SK-N-MC (cell line): ENCODE results near the gene BRI3BP.
"Not testable (repeated sequence)": the region's sequence is repeated elsewhere in the genome, so short reads cannot be mapped to it uniquely, and the experiment has no call there.

Experiments used
- DNase-seq: peaks from one replicate; pipeline ENCODE4 v3.0.0-alpha.2; 2011; ENCODE audit warnings: low read depth, low spot score
- H3K27ac ChIP-seq: fragments of 200-600 bp; sonication (generic); 2 replicates; pipeline ENCODE4 v1.5.1; 2016; ENCODE audit warnings: mixed run types
- H3K36me3 ChIP-seq: fragments of 200-600 bp; sonication (generic); 2 replicates; pipeline ENCODE4 v1.6.1; 2017; ENCODE audit warnings: antibody characterized with exemption, low read length, mixed read lengths; ENCODE audit not compliant: insufficient read depth
- H3K4me3 ChIP-seq: fragments of 200-600 bp; sonication (generic); 2 replicates; pipeline ENCODE4 v1.5.1; 2016
- H3K9ac ChIP-seq: fragments of 200-600 bp; sonication (generic); 2 replicates; pipeline ENCODE4 v1.8.0; 2017; ENCODE audit warnings: mixed run types, mixed read lengths; ENCODE audit not compliant: insufficient read length
- H3K9me3 ChIP-seq: fragments of 200-600 bp; sonication (generic); 2 replicates; pipeline ENCODE4 v1.6.1; 2017; ENCODE audit warnings: low read depth, mild to moderate bottlenecking, antibody characterized with exemption, low read length, moderate library complexity, mixed read lengths
- EZH2 ChIP-seq: fragments of 200-600 bp; sonication (generic); IDR thresholded peaks from one replicate; pipeline ENCODE4 v1.6.1; 2017; ENCODE audit warnings: antibody characterized with exemption
- FOXP2 ChIP-seq: optimal IDR thresholded peaks from 2 replicates; pipeline ENCODE3; 2011; ENCODE audit warnings: mild to moderate bottlenecking, moderate library complexity; ENCODE audit not compliant: insufficient read depth; ENCODE audit errors: extremely low read length, control extremely low read depth
- POLR2AphosphoS5 ChIP-seq: IDR thresholded peaks from 2 replicates; pipeline ENCODE4 v1.6.1; 2012; ENCODE audit warnings: mild to moderate bottlenecking, low read depth, low read length, borderline replicate concordance

BRI3BP gene

DNA sequence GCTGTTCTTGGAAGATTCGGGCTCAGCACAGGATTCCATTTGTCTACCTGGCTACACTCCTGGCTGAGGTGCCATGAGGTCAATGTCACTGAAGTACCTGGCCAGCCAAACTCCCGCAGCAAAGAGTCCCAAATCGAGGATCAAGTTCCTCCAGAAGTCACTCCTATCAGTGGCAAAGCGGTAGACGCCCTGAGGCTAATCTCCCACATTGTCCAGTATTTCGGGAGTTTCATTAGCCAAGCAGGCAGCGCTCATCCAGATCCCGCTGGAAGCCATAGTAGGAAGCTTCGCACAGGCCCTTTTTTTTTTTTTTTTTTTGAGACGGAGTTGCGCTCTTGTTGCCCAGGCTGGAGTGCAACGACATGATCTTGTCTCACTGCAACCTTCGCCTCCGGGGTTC is 62.9 kb downstream of the BRI3BP start:
- no peak overlapping the region for H3K9ac ChIP-seq
- no peaks in the 10 kb centered on the region for H3K36me3 ChIP-seq
- TF ChIP-seq POLR2AphosphoS5, result no peak
- TF ChIP-seq EZH2, result no peak
- TF ChIP-seq FOXP2, result no peak
- no peaks in the 10 kb centered on the region for H3K9me3 ChIP-seq
- H3K4me3 ChIP-seq, result no peak overlapping the region
- H3K27ac ChIP-seq, result no peak overlapping the region
- no peak for DNase-seq

DNA sequence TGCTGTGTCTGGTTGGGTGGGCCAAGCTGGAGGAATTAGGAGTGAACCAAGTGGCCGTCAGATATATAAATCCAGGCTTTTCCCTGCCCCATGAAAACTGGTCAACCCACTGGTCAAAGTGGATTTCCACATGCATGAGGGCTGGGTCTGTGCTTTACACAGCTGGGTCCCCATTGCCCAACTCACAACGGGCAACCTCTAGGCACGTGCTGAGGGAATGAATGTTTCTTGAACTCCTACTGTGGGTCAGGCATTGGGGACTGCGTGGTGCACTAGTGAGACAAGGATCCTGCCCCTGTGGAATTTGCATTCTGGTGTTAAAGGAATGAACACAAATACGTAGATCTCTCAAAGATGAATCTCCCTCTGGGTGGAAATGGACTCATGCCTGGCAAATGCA is 64.3 kb downstream of the BRI3BP start:
- Histone ChIP-seq H3K4me3 (no peak overlapping the region), H3K9ac (no peak overlapping the region), H3K36me3 (no peaks in the 10 kb centered on the region), H3K9me3 (no peaks in the 10 kb centered on the region), H3K27ac (no peak overlapping the region)
- TF ChIP-seq FOXP2, result no peak
- TF ChIP-seq POLR2AphosphoS5, result no peak
- TF ChIP-seq EZH2, result no peak
- DNase-seq, result no peak

- H3K4me3 ChIP-seq, result no peak overlapping the region
- H3K9me3 ChIP-seq, result no peaks in the 10 kb centered on the region
- no peak for DNase-seq
These were observed 67.8 kb downstream of the BRI3BP start for GRCh38 chr12:125061229-125061628.

DNA sequence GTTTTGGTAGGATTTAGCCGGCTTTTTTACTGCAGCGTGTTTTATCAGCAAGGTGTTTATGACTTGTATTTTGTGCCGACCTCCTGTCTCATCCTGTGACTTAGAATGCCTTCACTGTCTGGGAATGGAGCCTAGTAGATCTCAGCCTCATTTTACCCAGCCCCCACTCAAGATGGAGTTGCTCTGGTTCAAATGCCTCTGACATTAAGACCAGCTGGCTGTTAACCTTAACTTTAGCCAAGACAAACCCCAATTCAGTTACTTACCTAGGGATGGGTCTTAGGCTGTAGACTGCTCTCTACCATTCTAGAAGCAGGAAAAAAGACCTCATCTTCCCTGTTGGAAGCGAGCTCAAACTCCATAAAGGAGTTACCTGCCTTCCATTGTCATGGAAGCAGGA is 70.1 kb downstream of the BRI3BP start:
- H3K27ac ChIP-seq, DNase-seq, H3K4me3 ChIP-seq, H3K36me3 ChIP-seq, H3K9ac ChIP-seq, H3K9me3 ChIP-seq: not testable (repeated sequence)

More at GRCh38 chr12:125061229-125061628, 67.8 kb downstream of the BRI3BP start:
- Histone ChIP-seq H3K36me3 (no peaks in the 10 kb centered on the region), H3K27ac (no peak overlapping the region), H3K9ac (no peak overlapping the region)
- no peak for TF ChIP-seq FOXP2
- no peak for TF ChIP-seq POLR2AphosphoS5
- TF ChIP-seq EZH2, result no peak

GRCh38 chr12:125064492-125064891 is 71.0 kb downstream of the BRI3BP start:
- Histone ChIP-seq H3K36me3 (no peaks in the 10 kb centered on the region), H3K9me3 (no peaks in the 10 kb centered on the region), H3K4me3 (peak overlapping the region; percentile 93), H3K9ac (no peak overlapping the region), H3K27ac (no peak overlapping the region)
- TF ChIP-seq FOXP2 (no peak), POLR2AphosphoS5 (no peak), EZH2 (no peak)
- no peak for DNase-seq

- Histone ChIP-seq H3K9me3 (no peaks in the 10 kb centered on the region), H3K36me3 (no peaks in the 10 kb centered on the region), H3K27ac (no peak within 1 kb of the TSS), H3K4me3 (peak within 1 kb of the TSS; percentile 93), H3K9ac (peak within 1 kb of the TSS; percentile 76)
- DNase-seq, result no peak
- no peak for TF ChIP-seq FOXP2
- TF ChIP-seq EZH2, result no peak
- TF ChIP-seq POLR2AphosphoS5, result peak; percentile 68; the same call in 1 of the 2 replicates
These were observed 71.8 kb downstream of the BRI3BP start, which contains the start of gene AACS for GRCh38 chr12:125065021-125065918. Gene AACS (plus strand): TSS chr12:125065435. CDS start chr12:125065585, 150 bp downstream.

DNA sequence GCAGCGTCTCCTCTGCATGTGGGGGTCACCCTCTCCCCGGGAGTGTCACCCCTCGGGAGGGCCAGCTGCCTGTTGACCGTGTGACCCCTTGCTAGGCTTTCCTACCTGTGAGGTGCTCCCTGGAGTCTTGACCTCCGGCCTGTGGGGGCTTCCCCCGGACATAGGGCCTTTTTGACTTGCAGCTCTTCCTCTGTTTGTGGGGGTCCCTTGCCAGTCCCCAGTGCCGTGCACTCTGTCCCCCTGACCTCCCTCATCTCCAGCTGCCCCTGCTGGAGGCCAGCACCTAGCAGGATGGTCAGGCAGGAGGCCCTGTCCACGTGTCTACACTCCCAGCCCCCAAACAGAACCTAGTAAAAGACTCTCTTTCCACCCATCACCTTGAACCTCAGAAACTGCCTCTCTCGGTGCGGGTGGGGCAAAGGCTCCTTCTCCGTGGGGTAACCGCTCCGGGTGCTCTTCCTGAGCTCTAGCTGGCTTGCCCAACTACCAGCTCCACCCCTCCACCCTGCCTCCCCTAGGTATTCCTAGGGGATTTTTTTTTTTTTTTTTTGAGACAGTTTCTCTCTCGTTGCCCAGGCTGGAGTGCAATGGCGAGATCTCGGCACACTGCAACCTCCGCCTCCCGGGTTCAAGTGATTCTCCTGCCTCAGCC is 72.6 kb downstream of the BRI3BP start:
- Histone ChIP-seq H3K4me3 (peak overlapping the region; percentile 93), H3K36me3 (no peaks in the 10 kb centered on the region), H3K9me3 (no peaks in the 10 kb centered on the region), H3K9ac (peak overlapping the region; percentile 76), H3K27ac (no peak overlapping the region)
- no peak for DNase-seq
- TF ChIP-seq EZH2 (no peak), FOXP2 (no peak)

DNA sequence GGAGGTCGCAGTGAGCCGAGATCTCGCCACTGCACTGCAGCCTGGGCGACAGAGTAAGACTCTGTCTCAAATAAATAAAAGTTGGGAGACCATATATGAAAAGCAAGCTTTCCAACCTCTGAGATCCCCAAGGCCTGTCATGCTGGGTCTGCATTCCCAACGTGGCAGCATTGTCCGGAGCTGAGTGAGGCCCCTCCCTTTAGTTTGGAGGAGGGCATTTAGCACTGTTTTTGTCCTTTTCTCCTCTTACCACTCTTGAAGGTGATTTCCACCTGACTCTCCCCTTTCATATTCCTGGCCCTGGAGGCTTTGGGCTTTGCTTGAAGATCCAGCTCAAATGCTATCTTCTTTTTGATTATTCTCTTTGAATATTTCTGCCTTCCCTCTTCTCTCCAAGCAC is 74.9 kb downstream of the BRI3BP start:
- TF ChIP-seq EZH2 (no peak), FOXP2 (no peak), POLR2AphosphoS5 (no peak)
- H3K4me3 ChIP-seq, result no peak overlapping the region
- no peak overlapping the region for H3K27ac ChIP-seq
- no peak for DNase-seq
- no peak overlapping the region for H3K9ac ChIP-seq
- no peaks in the 10 kb centered on the region for H3K9me3 ChIP-seq
- no peaks in the 10 kb centered on the region for H3K36me3 ChIP-seq
